K562 treated with DMSO at 1 percent for 12 hours (cell line): Measurements from ENCODE around the gene ABLIM1. TPM values are rescaled to one million over a fixed set of nuclear protein-coding genes. Genes with fewer than 3 reads are reported as not detected.

Experiments
- total RNA-seq: library from RNA; unstranded; fragments of 300-600 nt; gene quantifications from 2 replicates; pipeline ENCODE4 v1.2.3, GENCODE V29; 2022; ENCODE audit not compliant: insufficient read depth

Gene ABLIM1
- not detected in 2 replicates for total RNA-seq

GRCh38 chr10:114658175-114658574 is at the start of gene ABLIM1:
Gene ABLIM1 (minus strand): TSS chr10:114658275. CDS start chr10:114658200, 75 bp downstream.

GRCh38 chr10:114404171-114405010 is 253.7 kb downstream of the ABLIM1 start, which contains the start of gene AFAP1L2:
Gene AFAP1L2 (minus strand): TSS chr10:114404502. CDS start chr10:114404455, 47 bp downstream.

Other genes starting within 250 kb of the ABLIM1 start
- gene FHIP2A, start 163.5 kb upstream of the ABLIM1 start, total RNA-seq: 4.0 and 4.4 TPM in 2 replicates